Stimulated activated CD8-positive, alpha-beta memory T cell treated with anti-CD3 and anti-CD28 coated beads, Interleukin-12 subunit alpha, Interleukin-12 subunit beta, amount 100 ng/mL, for 4 hours (primary cell): ENCODE measurements around the gene SCAMP5.

ENCODE experiments used
- DNase-seq: peaks from one replicate; pipeline ENCODE4 v3.0.0-alpha.2; 2020; ENCODE audit warnings: low read depth

The SCAMP5 gene

DNA sequence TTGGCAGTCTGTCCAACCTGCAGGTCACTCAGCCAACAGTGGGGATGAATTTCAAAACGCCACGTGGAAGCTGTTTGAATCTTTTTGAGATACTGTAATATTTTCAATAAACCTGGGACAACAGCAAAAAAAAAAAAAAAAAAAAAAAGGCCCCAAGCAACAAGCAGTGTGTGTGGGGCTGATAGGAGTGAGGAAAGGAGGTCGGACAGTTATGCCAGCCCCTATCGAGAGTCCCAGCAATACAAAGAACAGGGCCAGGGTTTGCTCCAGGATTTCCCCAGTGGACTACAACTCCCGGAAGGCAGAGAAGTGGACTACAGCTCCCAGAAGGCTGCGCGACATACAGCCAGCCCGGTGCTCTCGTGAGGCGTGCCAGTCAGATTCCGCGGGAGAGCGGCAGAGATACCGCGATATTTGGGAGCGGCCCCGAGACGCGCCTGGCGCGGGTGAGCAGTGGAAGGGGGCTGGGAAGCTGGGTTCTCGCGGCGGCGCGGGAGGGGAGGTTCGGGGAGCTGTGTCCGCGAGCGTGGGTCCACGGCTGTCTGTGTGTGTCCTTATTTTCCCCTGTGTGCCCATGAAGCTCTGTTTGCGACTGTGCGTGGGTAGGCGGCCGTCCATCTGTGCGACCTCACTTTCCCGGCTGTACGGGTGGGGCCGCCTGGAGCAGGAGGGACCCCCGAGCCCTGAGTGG lies 28.0 kb downstream of the SCAMP5 start, which contains the start of gene PPCDC:
Gene PPCDC, plus strand, starts transcription at position 410 of the 691 bp plus-strand sequence. CDS start 4,729 bp downstream, outside the sequence.
- DNase-seq, result peak; percentile 86

- no peak for DNase-seq
Measured at GRCh38 chr15:75023872-75024636, 28.7 kb downstream of the SCAMP5 start.

DNA sequence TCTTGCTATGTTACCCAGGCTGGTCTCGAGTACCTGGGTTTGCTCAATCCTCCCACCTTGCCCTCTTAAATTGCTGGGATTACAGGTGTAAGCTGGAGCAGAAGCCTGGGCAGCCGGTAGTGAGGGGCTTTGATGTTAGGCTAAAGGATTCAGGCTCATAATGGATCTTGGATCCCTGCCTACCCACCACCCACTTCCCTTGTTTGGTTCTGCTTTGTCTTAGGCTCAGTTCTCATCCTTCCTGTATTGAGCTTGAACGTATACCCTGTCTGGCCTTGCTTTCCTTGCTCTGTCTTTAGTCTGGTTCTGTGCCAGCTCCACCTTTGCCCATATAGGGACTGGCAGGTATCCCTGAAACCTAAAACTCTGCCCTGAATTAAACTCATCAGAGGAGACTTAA lies 29.7 kb downstream of the SCAMP5 start:
- no peak for DNase-seq

- DNase-seq, result no peak
Measured at GRCh38 chr15:75025548-75026260, 30.3 kb downstream of the SCAMP5 start.

- DNase-seq, result no peak
Measured at GRCh38 chr15:75027551-75027950, 32.2 kb downstream of the SCAMP5 start.

DNA sequence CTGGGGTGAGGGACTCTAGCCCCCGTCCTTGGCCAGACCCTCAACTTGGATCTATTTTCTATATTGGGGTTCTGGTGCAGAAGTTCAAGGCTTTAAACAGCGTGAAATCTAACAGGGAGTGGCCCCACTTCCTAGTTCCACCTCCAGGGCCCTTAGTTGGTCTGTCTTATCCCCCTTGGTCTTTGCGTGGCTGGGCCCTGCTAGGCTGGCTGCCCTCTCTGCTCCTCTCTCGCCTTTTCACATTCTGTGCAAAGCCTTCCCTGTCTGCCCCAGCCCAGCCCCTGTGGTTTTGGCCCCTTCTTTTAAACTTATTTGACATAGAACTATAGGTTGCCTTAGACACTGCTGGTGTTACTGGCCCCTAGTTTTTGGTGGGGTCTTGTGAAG lies 33.6 kb downstream of the SCAMP5 start:
- DNase-seq, result no peak

DNA sequence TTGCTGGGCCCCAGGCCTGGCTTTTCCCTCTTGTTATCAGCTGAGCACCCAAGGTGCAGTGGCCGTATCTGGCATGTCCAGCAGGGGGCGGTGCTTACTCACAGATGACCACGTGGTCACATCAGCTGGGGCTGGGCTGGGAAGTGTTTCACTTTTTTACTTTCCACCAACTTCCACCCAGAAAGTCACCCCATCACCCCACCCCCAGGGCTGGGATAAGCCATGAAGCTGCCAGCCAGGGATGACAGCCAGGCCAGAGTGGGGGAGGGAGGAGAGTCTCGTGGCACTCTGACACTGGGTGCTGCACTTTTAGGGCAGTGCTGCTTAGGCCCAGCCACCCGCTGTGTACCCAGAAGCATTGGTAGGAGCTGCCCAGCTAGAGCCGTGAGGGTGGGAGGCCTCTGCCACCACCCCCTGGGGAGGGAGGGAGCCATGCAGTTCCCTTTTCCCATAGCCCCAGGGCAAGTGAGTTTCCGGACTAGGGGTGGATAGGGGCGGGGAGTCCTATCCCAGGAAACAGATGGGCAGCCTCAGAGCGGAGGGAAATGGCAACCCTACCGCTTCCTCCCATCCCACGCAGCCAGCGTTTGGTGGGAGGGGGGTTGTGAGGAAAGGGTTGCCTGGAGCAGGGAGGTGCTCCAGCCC lies 34.1 kb downstream of the SCAMP5 start:
- peak; percentile 66 for DNase-seq

- no peak for DNase-seq
Measured at GRCh38 chr15:75030023-75030413, 34.7 kb downstream of the SCAMP5 start.

DNA sequence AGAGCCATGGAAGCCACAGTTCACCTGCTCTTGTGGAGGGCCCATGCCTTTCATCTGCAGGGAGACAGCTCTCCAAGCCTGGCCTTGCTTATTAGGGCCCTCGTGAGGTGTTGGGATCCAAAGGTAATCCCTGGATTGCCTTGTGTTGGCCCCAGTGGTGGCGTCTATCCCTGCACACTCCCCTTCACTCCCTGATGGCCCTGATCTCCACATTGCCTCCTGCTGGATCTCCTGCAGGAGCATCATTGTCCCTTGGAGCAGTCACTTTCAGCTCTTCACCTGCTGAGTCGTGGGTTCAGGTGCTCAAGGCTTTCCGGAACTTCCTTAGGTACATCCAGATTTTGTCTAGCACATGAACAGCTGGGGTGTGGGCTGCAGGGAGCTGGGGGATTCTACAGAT lies 35.1 kb downstream of the SCAMP5 start:
- DNase-seq, result no peak

DNA sequence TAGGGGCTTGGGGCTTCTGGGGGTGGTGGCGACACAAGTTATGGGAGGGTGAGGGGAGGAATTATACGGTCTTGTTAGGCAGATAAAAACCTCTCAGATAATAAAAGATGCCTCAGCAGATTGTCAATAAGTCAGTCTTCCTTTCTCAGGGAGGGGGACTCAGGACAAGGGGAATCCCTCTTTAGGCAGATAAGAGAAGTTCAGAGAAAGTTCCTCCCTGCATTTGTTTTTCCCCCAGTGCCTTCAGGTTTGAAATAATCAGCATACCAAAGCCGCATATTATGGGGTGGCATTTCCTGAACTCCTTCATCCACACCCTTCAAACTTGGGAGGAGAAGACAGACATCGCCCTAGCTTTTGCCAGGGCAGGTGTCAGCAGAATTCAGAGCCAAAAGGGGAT lies 36.5 kb downstream of the SCAMP5 start:
- DNase-seq, result no peak

DNA sequence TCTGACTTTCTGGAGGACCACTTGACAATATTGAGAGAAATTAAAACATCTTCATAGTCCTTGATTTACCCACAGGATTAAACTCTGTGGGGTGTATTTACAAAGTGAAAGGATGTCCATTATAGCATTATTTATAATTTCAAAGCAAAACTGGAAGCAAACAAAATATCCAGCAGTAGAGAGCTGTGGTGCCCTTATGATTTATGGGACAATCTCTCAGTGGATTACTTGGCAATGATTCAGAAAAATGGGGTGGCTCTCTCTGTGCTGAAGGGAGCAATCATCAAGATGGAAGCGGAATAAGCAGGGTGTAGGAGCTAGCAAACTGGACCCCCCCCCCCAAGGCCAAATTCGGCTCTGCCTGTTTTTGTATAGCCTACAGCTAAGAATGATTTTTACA lies 37.0 kb downstream of the SCAMP5 start:
- no peak for DNase-seq

- DNase-seq, result no peak
Measured at GRCh38 chr15:75033809-75034208, 38.4 kb downstream of the SCAMP5 start.

DNA sequence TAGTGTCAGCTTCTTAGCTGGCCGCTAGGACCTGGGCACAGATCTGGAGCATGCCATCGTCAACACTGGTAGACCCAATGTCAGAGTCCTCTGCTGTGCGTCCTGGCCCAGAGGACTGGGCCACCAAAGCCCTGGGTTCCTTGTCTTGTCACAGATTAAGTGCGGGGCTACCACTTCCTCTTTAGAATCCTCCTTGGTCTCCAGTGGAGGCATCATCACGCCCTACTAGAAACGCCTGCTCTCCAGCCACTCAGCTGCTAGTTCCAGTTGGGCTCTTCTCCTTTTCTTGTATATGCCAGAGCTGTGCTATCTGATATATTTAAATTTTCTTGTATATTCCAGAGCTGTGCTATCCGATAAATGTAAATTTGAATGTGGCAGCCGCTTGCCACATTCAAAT lies 39.3 kb downstream of the SCAMP5 start:
- no peak for DNase-seq

DNA sequence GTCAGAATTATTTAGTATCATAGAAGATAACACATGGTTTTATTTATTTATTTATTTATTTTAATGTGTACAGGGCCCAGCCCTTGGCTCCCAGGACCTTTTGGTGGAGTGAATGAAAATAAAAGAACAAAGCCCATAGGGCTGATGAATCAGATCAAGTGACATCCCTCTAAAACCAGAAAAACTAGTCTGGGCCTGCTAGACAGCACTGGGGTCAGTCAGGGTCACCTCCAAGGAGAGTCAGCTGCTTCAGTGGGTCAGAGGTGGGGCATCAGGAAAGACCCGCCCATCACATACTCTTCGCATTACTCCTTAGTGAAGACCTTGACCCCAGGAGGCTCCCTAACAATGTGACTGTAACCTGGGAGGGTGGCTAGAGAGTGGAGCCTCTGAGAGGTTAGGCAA lies 40.9 kb downstream of the SCAMP5 start:
- DNase-seq, result no peak

DNA sequence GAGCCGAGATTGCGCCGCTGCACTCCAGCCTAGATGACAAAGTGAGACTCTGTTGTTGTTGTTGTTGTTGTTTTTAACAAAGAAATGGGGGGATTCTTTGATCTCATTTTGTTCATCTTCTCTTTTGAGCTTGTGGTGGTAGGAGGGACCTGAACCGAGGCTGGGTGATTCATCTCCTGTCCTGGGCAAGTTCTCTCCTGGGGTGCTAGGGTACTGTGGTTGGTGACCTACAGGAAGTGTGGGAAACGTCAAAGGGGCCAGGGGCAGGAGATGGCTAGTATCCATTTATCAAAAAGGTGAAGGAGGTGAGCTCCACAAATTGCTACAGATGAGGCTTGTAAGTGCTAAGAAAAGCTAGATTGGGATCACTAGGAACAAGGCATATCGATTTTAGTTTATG lies 42.3 kb downstream of the SCAMP5 start:
- DNase-seq, result no peak

- no peak for DNase-seq
Measured at GRCh38 chr15:75038231-75038630, 42.9 kb downstream of the SCAMP5 start.

GRCh38 chr15:75042730-75043508 lies 47.6 kb downstream of the SCAMP5 start:
- DNase-seq, result peak; percentile 52

DNA sequence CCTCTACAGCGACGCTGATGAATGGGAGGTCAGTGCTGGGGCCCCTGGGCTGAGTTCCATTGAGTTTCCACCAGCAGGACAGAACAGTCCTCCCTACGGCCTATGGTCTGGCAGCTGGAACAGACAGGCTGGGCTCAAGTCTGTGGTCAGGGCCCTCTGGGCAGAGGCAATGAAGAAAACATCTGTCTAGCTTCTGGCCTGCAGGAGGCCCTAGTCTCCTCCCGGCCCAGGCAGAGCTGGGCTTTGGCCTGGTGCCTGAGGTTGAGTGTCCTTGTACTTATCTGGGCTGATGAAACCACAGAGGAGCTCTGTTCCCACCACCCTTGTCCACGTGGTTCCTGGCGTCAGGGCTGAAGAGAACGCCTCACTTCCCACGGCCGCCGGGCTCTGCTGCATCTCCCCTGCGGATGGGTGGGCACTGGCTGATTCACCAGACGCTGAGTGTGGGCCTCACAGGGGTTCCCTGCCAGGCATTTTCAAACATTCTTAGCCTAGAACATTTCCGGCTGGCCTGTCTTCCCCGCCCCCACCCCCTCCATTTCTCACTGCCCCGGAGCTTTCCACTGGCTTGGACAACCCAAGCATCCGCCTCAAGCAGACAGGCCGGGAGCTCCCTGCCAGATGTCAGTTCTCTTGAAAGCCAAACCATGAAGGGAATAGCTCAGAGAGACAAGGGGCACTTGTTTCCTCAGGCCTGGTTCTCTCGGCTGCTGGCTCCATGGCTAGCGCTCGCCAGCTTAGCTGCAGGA lies 48.3 kb downstream of the SCAMP5 start:
- peak; percentile 28 for DNase-seq

GRCh38 chr15:75044258-75044878 lies 49.0 kb downstream of the SCAMP5 start:
- no peak for DNase-seq

GRCh38 chr15:75045332-75046015 lies 50.1 kb downstream of the SCAMP5 start:
- DNase-seq, result no peak
